ENCODE results near the gene BTNL9.
"Not testable (repeated sequence)": the region's sequence is repeated elsewhere in the genome, so short reads cannot be mapped to it uniquely, and the experiment has no call there.

BTNL9 gene

GRCh38 chr5:181039931-181040630, at the start of gene BTNL9:
TSS of gene BTNL9 (plus strand) at chr5:181040266. CDS start at chr5:181045490, 5,224 bp downstream.
- DNase-seq = no peak

DNA sequence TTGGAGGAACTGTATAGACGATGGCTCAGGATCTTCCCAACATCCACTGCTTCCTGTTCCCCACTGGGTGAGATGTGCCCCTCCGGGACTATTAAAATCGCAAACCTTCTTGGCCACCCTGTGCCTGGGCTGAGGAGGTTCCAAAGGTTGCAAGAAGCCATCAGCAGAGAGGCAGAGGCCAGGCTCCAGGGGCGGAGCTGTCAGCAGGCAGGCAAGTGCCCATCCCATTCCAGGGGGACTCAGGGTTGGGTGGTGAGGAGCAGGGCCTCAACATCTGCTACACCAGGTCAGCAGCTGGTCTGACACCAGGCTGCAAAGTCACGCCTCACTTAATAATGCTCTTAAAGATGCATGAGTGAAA, 49.2 kb upstream of the BTNL9 start:
- no peak for DNase-seq

- no peak for DNase-seq
Measured at GRCh38 chr5:181001947-181002346, 38.1 kb upstream of the BTNL9 start.

- DNase-seq = no peak
Measured at GRCh38 chr5:181005791-181006190, 34.3 kb upstream of the BTNL9 start.

GRCh38 chr5:181008136-181008535, 31.9 kb upstream of the BTNL9 start:
- no peak for DNase-seq

DNA sequence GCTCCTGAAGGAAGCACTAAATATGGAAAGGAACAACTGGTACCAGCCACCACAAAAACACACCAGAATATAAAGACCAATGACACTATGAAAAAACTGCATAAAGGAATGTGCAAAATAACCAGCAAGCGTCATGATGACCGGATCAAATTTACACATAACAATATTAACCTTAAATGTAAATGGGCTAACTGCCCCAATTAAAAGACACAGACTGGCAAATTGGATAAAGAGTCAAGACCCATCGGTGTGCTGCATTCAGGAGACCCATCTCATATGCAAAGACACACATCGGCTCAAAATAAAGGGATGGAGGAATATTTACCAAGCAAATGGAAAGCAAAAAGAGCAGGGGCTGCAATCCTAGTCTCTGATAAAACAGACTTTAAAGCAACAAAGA, 30.0 kb upstream of the BTNL9 start:
- not testable (repeated sequence) for DNase-seq

GRCh38 chr5:181014654-181015053, 25.4 kb upstream of the BTNL9 start:
- DNase-seq = not testable (repeated sequence)

DNA sequence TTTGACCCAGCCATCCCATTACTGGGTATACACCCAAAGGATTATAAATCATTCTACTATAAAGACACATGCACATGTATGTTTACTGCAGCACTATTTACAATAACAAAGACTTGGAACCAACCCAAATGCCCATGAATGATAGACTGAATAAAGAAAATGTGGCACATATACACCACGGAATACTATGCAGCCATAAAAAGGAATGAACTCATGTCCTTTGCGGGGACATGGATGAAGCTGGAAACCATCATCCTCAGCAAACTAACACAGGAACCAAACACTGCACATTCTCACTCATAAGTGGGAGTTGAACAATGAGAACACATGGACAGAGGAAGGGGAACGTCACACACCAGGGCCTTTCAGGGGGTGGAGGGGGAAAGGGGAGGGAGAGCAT, 22.6 kb upstream of the BTNL9 start:
- DNase-seq = not testable (repeated sequence)

GRCh38 chr5:181020688-181021087, 19.4 kb upstream of the BTNL9 start:
- DNase-seq = no peak

DNA sequence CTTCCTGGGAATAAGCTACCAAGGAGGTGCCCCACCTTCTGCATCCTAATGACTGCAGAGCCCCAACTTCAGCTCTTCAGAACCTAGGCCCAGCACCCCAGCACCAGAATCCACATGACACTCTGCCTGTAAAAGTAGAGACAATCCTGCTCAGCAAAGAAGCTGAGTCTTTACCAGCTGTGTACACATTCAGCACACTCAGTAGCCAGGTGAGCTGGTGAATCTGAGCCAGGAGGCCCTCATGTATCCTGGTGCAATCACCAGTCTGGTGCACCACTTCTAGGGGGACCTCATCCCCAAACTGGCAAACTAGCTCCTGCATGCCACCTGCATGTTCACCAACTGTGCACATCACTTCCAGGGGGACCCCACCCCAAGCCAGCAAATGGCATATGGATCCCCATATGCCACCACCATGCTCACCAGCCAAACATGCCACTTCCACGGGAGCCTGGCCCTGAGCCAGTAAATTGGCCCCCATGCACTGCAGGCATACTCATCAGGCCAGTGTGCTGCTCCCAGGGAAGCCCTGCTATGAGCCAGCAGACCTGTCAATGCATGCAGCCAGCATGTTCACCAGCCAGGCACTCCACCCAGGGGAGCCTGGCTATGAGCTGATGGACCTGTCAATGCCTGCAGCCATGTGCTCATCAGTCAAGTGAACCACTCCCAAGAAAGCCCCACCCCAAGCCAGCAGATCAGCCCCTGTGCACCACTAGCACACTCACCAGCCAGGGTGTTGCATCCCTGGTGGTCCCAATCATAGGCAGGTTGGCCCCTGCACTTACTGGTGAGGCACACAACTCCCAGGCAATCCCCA, 15.6 kb upstream of the BTNL9 start:
- DNase-seq = no peak

DNA sequence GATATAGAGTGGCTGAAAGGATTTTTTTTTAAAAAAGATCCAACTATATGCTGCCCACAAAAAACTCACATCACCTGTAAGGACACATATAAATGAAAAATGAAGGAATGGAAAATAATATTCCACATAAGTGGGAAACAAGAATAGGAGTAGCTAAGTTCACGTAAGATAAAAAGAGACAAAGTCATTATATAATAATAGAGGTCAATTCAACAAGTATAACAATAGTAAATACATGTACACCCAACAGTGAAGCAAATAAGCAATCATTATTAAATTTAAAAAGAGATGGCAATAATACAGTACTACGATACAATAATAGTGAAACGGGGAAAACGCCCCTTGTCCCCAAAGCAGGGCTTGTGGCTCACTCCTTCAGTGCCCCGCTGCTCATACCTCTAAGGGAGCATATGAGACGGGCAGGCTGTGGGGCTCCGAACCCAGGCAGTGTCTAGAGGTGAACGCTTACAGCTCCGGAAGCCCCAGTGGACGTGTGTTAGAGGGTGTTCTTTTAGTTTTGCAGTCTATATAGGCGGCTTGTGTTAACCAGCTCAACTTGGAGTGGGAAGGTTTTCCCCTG, 12.5 kb upstream of the BTNL9 start:
- DNase-seq = no peak

- DNase-seq = no peak
Measured at GRCh38 chr5:181028032-181028819, 11.8 kb upstream of the BTNL9 start.

- DNase-seq = no peak
Measured at GRCh38 chr5:181031716-181032115, 8.3 kb upstream of the BTNL9 start.

- no peak for DNase-seq
Measured at GRCh38 chr5:181035991-181036815, 3.9 kb upstream of the BTNL9 start.

DNA sequence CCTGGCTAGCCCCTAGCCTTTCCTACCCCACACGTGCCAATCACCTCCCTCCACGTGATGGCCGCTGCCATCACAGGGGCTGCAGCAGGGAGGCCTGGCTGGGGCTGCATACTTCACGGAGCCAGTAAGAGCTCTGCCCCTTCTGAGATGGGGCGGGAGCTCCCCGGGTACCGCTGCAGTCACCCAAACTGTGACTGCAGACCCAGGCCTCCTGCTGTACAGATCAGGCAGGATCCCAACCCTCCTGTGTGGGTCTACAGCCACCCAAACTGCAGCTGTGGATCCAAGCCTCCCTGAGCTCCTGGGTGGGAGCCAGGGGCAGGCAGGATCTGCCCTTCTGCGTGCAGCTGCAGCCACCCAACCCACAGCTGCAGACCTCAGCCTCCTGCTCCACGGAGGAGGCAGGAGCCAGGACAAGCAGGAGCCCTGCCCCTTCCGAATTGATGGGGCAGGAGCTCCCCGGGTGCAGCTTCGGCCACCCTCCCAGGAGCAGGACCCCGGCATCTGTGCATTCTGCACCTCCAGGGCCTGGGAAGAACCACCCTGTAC, 3.2 kb upstream of the BTNL9 start:
- no peak for DNase-seq

GRCh38 chr5:181037365-181037861, 2.7 kb upstream of the BTNL9 start:
- DNase-seq = no peak

- DNase-seq = no peak
Measured at GRCh38 chr5:181039471-181039870, 595 bp upstream of the BTNL9 start.

DNA sequence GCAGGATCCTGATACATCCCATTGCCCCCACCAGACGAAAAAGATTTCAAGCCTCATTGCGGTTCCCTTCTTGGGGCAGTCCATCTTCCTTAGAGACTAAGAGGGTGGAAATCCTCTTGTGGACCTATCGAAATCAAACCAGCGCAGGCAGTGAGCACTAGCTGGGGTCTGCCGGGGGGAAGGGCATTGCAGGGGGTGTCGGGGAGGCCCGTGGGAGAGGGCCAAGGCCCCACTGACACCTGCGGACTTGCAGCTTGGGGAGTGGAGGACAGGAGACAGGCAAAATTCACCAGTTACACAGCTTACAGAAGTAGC, 522 bp downstream of the BTNL9 start:
- DNase-seq = no peak

GRCh38 chr5:181041043-181041442, 977 bp downstream of the BTNL9 start:
- no peak for DNase-seq

GRCh38 chr5:181042036-181042713, 2.1 kb downstream of the BTNL9 start:
- no peak for DNase-seq

DNA sequence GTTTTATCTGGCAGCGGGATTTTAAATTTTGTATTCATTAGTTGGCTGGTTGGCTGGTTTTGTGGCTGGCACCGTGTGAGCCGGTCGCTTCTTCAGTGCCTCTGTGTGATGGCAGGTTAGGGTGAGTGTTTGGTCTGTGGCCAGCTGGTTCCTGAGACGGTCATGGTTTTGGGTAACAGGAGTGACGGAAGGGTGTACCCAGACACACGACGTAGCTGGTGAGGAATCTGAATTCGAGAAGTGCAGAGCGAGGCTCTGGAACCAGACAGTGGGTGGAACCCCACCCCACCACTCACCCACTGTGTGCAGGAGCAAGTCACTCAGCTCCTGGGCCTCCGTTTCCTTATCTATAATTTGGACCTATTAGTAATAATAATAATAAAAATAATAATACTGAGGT, 2.7 kb downstream of the BTNL9 start:
- no peak for DNase-seq

Data from activated CD8-positive, alpha-beta memory T cell treated with anti-CD3 and anti-CD28 coated beads, Interleukin-2, amount 50 U/mL, for 48 hours (primary cell).